BJ (cell line): ENCODE data around the gene SLC4A5. TPM values are rescaled to one million over a fixed set of nuclear protein-coding genes. Genes with fewer than 3 reads are reported as not detected.
A peak's percentile ranks its signal among the peaks of the same experiment; 100 is the strongest.

Source experiments
- CTCF ChIA-PET: fragments of 350-600 bp; formaldehyde crosslinking; extraction: SDS; loops from one replicate; lab custom pipeline; 2021; ENCODE audit warnings: antibody characterized with exemption, inconsistent platforms; lab: Yijun Ruan, JAX
- POLR2A ChIA-PET: fragments of 300-600 bp; sonication (Branson Sonifier 250); formaldehyde crosslinking; extraction: SDS; loops from one replicate; lab custom pipeline; 2021; ENCODE audit warnings: antibody characterized with exemption; lab: Charles Lee
- DNase-seq: peaks from one replicate; pipeline ENCODE4 v3.0.0-alpha.2; 2011; ENCODE audit warnings: low read depth
- H3K27me3 ChIP-seq: 2 replicates; pipeline ENCODE4 v1.6.0; 2011; ENCODE audit warnings: low read length; ENCODE audit not compliant: control insufficient read depth, insufficient read depth
- H3K36me3 ChIP-seq: 2 replicates; pipeline ENCODE4 v1.5.1; 2011; ENCODE audit warnings: low read length; ENCODE audit not compliant: control insufficient read depth, insufficient read depth
- H3K4me3 ChIP-seq: 2 replicates; pipeline ENCODE4 v1.5.1; 2011; ENCODE audit warnings: low read depth, mild to moderate bottlenecking, control low read depth, low read length
- polyA plus RNA-seq: library from polyadenylated mRNA; depleted of rRNA; stranded (reverse); fragments of >200 nt; gene quantifications from 2 replicates; pipeline ENCODE4 v1.2.3, GENCODE V29; 2011
- TF ChIP-seq, protein P1 (sequence below): IDR thresholded peaks from 2 replicates; pipeline ENCODE4 v1.5.1; 2011; ENCODE audit warnings: low read depth, mild to moderate bottlenecking, control low read depth, inconsistent platforms, low read length, moderate library complexity; ENCODE audit not compliant: insufficient read depth

The SLC4A5 gene
- polyA plus RNA-seq, 1 experiment = 0.07 TPM

DNA sequence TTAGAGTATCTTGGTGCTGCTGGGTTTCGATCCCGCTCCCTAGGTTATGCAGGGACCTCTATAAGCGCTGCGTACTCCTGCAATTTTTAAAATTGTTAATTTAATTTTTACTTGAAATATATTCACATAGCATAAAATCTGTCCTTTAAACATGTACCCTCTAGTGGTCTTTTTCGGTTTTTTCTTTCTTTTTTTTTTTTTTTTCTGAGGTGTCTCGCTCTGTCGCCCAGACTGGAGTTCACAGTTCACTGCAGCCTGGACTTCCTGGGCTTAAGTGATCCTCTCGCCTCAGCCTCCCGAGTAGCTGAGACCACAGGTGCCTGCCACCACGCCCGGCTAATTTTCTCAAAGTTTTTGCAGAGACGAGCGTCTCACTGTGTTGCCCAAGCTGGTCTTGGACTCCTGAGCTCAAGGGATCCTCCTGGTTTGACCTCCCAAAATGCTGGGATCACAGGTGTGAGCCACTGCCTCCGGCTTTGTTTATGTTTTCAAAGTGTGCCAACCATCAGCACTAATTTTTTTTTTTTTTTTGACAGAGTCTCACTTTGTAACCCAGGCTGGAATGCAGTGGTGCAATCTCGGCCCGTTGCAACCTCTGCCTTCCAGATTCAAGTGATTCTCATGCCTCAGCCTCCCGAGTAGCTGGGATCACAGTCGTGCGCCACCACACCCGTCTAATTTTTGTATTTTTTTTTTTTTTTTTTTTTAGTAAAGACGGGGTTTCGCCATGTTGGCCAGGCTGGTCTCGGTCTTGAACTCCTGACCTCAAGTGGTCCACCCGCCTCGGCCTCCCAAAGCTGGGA, 164.0 kb downstream of the SLC4A5 start:
- TF ChIP-seq, protein P1, sequence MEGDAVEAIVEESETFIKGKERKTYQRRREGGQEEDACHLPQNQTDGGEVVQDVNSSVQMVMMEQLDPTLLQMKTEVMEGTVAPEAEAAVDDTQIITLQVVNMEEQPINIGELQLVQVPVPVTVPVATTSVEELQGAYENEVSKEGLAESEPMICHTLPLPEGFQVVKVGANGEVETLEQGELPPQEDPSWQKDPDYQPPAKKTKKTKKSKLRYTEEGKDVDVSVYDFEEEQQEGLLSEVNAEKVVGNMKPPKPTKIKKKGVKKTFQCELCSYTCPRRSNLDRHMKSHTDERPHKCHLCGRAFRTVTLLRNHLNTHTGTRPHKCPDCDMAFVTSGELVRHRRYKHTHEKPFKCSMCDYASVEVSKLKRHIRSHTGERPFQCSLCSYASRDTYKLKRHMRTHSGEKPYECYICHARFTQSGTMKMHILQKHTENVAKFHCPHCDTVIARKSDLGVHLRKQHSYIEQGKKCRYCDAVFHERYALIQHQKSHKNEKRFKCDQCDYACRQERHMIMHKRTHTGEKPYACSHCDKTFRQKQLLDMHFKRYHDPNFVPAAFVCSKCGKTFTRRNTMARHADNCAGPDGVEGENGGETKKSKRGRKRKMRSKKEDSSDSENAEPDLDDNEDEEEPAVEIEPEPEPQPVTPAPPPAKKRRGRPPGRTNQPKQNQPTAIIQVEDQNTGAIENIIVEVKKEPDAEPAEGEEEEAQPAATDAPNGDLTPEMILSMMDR = peak; percentile 38
- Histone ChIP-seq H3K36me3 (no peaks in the 10 kb centered on the region; the same call in 1 of the 2 replicates), H3K27me3 (no peaks in the 10 kb centered on the region), H3K4me3 (peak overlapping the region; percentile 70)
- ChIA-PET POLR2A (interaction anchor here (0.9 kb wide), 1 partner anchor 9 kb away, joined by 4 read pairs; no protein-coding TSS in a partner anchor), CTCF (interaction anchor here (0.7 to 1.6 kb wide), 9 partner anchors 9 to 43 kb away, joined by 3 to 10 read pairs (median 4); partner anchors contain the start of gene MTHFD2)
- no peak for DNase-seq

DNA sequence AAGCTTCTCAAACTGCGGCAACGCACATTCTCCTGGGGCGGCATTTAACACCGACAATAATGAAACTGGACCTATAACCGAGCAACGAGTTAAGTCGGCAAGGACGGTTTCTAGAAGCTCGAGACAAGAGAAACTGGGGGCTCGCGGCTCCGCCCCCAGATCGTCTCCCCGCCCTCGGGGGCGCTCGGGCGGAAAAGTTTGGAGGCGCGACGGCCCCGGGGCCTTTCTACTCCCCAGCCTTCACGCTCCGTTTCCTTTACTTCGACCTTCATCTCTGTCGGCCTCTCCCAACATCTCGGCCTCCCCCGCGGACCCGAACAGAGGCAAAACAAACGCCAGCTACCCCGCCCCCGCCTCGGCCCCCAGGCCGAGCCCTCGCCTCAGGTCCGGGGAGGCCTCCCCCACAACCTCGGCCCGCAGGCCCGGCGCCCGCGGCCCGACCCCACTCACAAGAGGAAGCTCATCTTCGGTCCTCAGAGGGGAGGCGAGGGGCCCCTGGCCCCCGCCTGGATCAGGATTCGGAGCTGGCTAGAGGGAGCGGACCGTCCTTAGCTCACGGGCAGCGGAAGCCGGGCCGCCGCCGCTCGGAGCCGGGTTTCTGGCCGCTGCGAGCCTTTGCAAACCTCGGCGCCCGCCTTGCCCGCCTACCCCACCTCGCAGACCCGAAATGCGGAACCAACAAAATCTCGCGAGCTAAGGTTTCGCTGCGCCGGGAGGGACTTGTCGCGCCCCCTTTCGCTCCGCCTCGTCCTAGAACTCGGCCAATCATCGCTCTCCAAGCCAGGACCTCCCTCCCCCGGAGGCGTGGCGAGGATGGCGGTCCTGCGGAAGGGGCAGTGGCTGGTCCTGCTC, 164.8 kb downstream of the SLC4A5 start, which contains the start of gene MOB1A:
Gene MOB1A (minus strand): TSS at position 669 of the 852 bp plus-strand sequence. CDS start 205 bp downstream, at position 464.
- Histone ChIP-seq H3K36me3 (no peaks in the 10 kb centered on the region; the same call in 1 of the 2 replicates), H3K4me3 (peak within 1 kb of the TSS; percentile 70), H3K27me3 (no peaks in the 10 kb centered on the region)
- ChIA-PET CTCF (interaction anchor here (0.7 to 1.6 kb wide), 8 partner anchors 10 to 925 kb away, joined by 3 to 10 read pairs (median 5); partner anchors contain the start of gene MTHFD2), POLR2A (interaction anchor here (0.9 kb wide), 1 partner anchor 10 kb away, joined by 4 read pairs; no protein-coding TSS in a partner anchor)
- TF ChIP-seq, protein P1 = no peak
- DNase-seq = peak; percentile 93

DNA sequence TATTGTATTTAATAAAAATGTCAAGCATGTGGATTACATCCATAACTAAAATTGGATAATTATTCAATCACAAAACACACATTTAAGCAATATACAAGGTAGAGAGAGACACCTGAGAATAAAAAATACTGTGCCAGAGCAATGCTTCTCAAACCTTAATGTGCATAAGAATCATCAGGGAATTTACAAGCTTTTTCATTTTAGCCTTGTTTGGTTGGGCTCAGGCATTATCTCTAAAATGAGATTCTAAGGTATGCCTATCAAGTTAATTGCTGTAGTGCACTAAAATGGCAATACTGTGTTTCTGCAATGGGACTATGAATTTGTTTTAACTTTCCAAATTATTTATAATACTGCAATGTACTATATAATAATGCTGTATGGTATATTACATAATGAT, 165.5 kb downstream of the SLC4A5 start:
- TF ChIP-seq, protein P1 = no peak
- CTCF ChIA-PET = interaction anchor here (0.7 to 1.5 kb wide), 3 partner anchors 9 to 924 kb away, joined by 5 to 10 read pairs (median 7); partner anchors contain the start of gene MTHFD2
- POLR2A ChIA-PET = no interaction called here
- DNase-seq = no peak
- peak overlapping the region; percentile 70 for H3K4me3 ChIP-seq
- no peaks in the 10 kb centered on the region for H3K27me3 ChIP-seq
- H3K36me3 ChIP-seq = no peaks in the 10 kb centered on the region; the same call in 1 of the 2 replicates

DNA sequence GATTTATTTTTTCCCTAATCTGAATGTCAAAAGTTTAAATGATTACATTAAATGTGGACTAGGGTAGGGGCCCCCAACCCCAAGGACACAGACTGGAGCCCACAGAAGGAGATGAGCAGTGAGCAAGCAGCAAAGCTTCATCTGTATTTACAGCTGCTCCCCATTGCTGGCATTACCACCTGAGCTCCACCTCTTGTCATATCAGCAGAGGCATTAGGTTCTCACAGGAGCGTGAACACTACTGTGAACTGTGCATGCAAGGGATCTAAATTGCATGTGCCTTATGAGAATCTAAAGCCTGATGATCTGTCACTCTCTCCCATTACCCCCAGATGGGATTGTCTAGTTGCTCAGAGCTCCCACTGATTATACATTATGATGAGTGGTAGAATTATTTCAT, 168.3 kb downstream of the SLC4A5 start:
- TF ChIP-seq, protein P1 = no peak

More for the DNA sequence above, 168.3 kb downstream of the SLC4A5 start:
- Histone ChIP-seq H3K36me3 (peaks cover 2% of the 10 kb centered on the region), H3K4me3 (no peak overlapping the region), H3K27me3 (no peaks in the 10 kb centered on the region)
- CTCF ChIA-PET = interaction anchor here (0.5 to 1.1 kb wide), 2 partner anchors 22 to 351 kb away, joined by 3 read pairs; no protein-coding TSS in a partner anchor
- DNase-seq = no peak
- POLR2A ChIA-PET = no interaction called here
